Measurements from ENCODE around the gene CHRND. TPM values are rescaled to one million over a fixed set of nuclear protein-coding genes. Genes with fewer than 3 reads are reported as not detected.

The CHRND gene
- total RNA-seq, 1 experiment from 2014 or later = not detected

DNA sequence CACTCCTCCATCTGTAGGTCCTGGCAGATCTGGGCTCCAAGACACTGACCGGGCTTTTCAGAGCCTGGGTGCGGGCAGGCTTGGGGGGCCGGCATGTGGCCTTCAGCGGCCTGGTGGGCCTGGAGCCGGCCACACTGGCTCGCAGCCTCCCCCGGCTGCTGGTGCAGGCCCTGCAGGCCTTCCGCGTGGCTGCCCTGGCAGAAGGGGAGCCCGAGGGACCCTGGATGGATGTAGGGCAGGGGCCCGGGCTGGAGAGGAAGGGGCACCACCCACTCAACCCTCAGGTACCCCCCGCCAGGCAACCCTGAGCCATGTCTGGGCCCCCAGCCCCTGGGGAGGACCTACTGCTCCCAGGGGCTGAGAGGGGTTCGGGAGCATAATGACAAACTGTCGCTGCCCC, 761 bp upstream of the CHRND start:
- no peak overlapping the region for H3K4me2 ChIP-seq

DNA sequence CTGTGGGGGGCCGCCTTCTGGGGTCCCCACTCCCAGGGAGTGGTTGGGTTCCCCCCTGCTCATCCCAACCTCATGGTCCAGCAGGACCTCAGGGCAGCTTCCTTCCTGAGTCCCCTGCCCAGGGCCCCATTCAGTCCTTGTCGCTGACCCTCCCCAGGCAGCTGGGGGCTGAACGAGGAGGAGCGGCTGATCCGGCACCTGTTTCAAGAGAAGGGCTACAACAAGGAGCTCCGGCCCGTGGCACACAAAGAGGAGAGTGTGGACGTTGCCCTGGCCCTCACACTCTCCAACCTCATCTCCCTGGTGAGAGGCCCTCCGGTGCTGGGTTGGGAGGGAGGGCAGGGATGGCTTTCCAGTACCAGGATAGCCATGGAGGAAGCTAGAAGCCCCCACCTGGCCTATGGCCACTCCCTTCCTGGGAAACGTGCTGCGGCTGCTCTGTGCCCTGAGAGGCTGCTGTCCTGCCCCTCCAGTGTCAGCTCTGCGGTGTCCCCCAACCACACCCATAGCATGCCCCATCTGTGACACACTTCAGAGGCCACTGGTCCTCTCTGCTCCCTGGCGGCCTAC, 497 bp downstream of the CHRND start:
- intact Hi-C loops (cut with micrococcal nuclease; ENCODE audit: unreplicated experiment) = loop anchor here (10.0 kb wide), 2 partner anchors 202 to 622 kb away; no protein-coding TSS in a partner anchor
- ChIA-PET POLR2A (ENCODE audit: unreplicated experiment) (no interaction called here), CTCF (interaction anchor here (0.5 kb wide), 1 partner anchor 74 kb away, joined by 3 read pairs; no protein-coding TSS in a partner anchor)
- Histone ChIP-seq H3K36me3 (ENCODE audit: low read depth) (no peaks in the 10 kb centered on the region), H3K79me2 (ENCODE audit: low read depth) (no peaks in the 10 kb centered on the region), H3K9me2 (ENCODE audit: insufficient read depth) (no peaks in the 10 kb centered on the region), H3K4me2 (no peak overlapping the region), H3K4me3 (no peak overlapping the region), H2AFZ (no peak overlapping the region), H3K27ac (no peak overlapping the region), H3K27me3 (ENCODE audit: insufficient read depth, low read depth) (peaks cover 29% of the 10 kb centered on the region), H3K4me1 (replicated peaks; ENCODE audit: insufficient read depth) (no peaks in the 10 kb centered on the region), H3K9me3 (ENCODE audit: insufficient read depth, low read depth) (no peaks in the 10 kb centered on the region), H4K20me1 (ENCODE audit: insufficient read depth) (no peaks in the 10 kb centered on the region), H3F3A (ENCODE audit: insufficient read depth, low read depth) (no peaks in the 10 kb centered on the region)
- DNase-seq = no peak
- TF ChIP-seq, protein P1, sequence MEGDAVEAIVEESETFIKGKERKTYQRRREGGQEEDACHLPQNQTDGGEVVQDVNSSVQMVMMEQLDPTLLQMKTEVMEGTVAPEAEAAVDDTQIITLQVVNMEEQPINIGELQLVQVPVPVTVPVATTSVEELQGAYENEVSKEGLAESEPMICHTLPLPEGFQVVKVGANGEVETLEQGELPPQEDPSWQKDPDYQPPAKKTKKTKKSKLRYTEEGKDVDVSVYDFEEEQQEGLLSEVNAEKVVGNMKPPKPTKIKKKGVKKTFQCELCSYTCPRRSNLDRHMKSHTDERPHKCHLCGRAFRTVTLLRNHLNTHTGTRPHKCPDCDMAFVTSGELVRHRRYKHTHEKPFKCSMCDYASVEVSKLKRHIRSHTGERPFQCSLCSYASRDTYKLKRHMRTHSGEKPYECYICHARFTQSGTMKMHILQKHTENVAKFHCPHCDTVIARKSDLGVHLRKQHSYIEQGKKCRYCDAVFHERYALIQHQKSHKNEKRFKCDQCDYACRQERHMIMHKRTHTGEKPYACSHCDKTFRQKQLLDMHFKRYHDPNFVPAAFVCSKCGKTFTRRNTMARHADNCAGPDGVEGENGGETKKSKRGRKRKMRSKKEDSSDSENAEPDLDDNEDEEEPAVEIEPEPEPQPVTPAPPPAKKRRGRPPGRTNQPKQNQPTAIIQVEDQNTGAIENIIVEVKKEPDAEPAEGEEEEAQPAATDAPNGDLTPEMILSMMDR (conservative IDR thresholded peaks at IDR 0.05) = no peak
- no peak for TF ChIP-seq EZH2 (IDR thresholded peaks at IDR 0.05; ENCODE audit: low read depth)
- BruUV-seq (replicated peaks) = no TSS peak

More for the DNA sequence above, 761 bp upstream of the CHRND start:
- DNase-seq = no peak
- Histone ChIP-seq H3K36me3 (ENCODE audit: low read depth) (no peaks in the 10 kb centered on the region), H3K4me3 (no peak overlapping the region), H3K9me2 (ENCODE audit: insufficient read depth) (no peaks in the 10 kb centered on the region), H3K27ac (no peak overlapping the region), H3K79me2 (ENCODE audit: low read depth) (no peaks in the 10 kb centered on the region), H3K4me1 (replicated peaks; ENCODE audit: insufficient read depth) (no peaks in the 10 kb centered on the region), H4K20me1 (ENCODE audit: insufficient read depth) (no peaks in the 10 kb centered on the region), H3K9me3 (ENCODE audit: insufficient read depth, low read depth) (no peaks in the 10 kb centered on the region), H3F3A (ENCODE audit: insufficient read depth, low read depth) (no peaks in the 10 kb centered on the region), H3K27me3 (ENCODE audit: insufficient read depth, low read depth) (peaks cover 41% of the 10 kb centered on the region), H2AFZ (no peak overlapping the region)
- POLR2A ChIA-PET (ENCODE audit: unreplicated experiment) = interaction anchor here (0.6 kb wide), 1 partner anchor 24 kb away, joined by 6 read pairs; no protein-coding TSS in a partner anchor
- CTCF ChIA-PET = no interaction called here
- TF ChIP-seq, protein P1 (conservative IDR thresholded peaks at IDR 0.05) = no peak
- no peak for TF ChIP-seq EZH2 (IDR thresholded peaks at IDR 0.05; ENCODE audit: low read depth)
- intact Hi-C loops (cut with micrococcal nuclease; ENCODE audit: unreplicated experiment) = loop anchor here (10.0 kb wide), 2 partner anchors 200 to 620 kb away; no protein-coding TSS in a partner anchor
- BruUV-seq (replicated peaks) = no TSS peak

DNA sequence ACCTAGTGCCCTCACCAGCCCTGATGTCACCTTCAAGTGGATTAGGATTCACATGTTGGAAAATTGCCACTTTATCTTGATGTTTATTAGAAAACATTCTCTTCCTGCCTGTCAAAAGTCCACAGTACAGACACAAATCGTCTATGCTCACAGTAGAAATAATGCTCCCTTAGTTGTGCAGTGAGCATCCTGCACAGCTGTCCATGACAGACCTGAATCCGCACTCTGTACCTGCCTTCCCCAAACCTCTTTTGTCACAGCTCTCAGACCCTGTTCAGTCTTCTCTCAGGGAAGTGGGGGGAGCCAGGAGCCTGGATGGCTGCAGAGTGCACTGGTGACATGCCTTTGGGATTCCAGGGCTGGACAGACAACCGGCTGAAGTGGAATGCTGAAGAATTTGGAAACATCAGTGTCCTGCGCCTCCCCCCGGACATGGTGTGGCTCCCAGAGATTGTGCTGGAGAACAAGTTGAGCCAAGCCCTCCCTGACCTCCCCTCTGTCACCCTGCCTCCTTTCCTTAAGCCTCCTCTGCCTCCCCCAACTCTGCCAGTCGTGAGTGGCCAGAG, 2.0 kb downstream of the CHRND start:
- no peak for DNase-seq
- no peaks in the 10 kb centered on the region for H3K9me3 ChIP-seq (ENCODE audit: insufficient read depth, low read depth)
- no peaks in the 10 kb centered on the region for H3K9me2 ChIP-seq (ENCODE audit: insufficient read depth)
- H3K4me1 ChIP-seq (replicated peaks; ENCODE audit: insufficient read depth) = no peaks in the 10 kb centered on the region
- no peak for TF ChIP-seq EZH2 (IDR thresholded peaks at IDR 0.05; ENCODE audit: low read depth)
- TF ChIP-seq, protein P1 (conservative IDR thresholded peaks at IDR 0.05) = no peak
- no peak overlapping the region for H3K4me2 ChIP-seq
- intact Hi-C loops (cut with micrococcal nuclease; ENCODE audit: unreplicated experiment) = loop anchor here (10.0 kb wide), 2 partner anchors 203 to 623 kb away; no protein-coding TSS in a partner anchor
- no peaks in the 10 kb centered on the region for H3K79me2 ChIP-seq (ENCODE audit: low read depth)
- H4K20me1 ChIP-seq (ENCODE audit: insufficient read depth) = no peaks in the 10 kb centered on the region
- H3K27me3 ChIP-seq (ENCODE audit: insufficient read depth, low read depth) = peaks cover 17% of the 10 kb centered on the region
- no peak overlapping the region for H2AFZ ChIP-seq
- no peaks in the 10 kb centered on the region for H3F3A ChIP-seq (ENCODE audit: insufficient read depth, low read depth)
- no TSS peak for BruUV-seq (replicated peaks)
- H3K27ac ChIP-seq = no peak overlapping the region
- H3K36me3 ChIP-seq (ENCODE audit: low read depth) = no peaks in the 10 kb centered on the region
- ChIA-PET CTCF (no interaction called here), POLR2A (ENCODE audit: unreplicated experiment) (no interaction called here)
- H3K4me3 ChIP-seq = no peak overlapping the region

Data from PC-9 (cell line).